ENCODE data around the gene ADRA1B. TPM values are rescaled to one million over a fixed set of nuclear protein-coding genes. Genes with fewer than 3 reads are reported as not detected.

The ADRA1B gene
- total and polyA plus RNA-seq, 8 donors: 0.18 to 9.3 (median 0.25) TPM; not detected in 3

- 82 to 92% (median 89%) methylated on average over 4 of the region's 4 CpGs for WGBS, 5 donors
- H3K36me3 ChIP-seq: no peaks in the 10 kb centered on the region
- H3K4me3 ChIP-seq: no peak overlapping the region
- no peaks in the 10 kb centered on the region for H3K9me3 ChIP-seq
- TF ChIP-seq CTCF (IDR thresholded peaks at IDR 0.05): no peak
- H3K4me1 ChIP-seq: no peaks in the 10 kb centered on the region
- H3K27me3 ChIP-seq: no peaks in the 10 kb centered on the region
- H3K27ac ChIP-seq: no peak overlapping the region
- DNase-seq: no peak
- intact Hi-C loops (cut with DNase I; ENCODE audit: low total_unique reads): no loop called here
Measured at GRCh38 chr5:159899067-159900049, 16.9 kb upstream of the ADRA1B start.

DNA sequence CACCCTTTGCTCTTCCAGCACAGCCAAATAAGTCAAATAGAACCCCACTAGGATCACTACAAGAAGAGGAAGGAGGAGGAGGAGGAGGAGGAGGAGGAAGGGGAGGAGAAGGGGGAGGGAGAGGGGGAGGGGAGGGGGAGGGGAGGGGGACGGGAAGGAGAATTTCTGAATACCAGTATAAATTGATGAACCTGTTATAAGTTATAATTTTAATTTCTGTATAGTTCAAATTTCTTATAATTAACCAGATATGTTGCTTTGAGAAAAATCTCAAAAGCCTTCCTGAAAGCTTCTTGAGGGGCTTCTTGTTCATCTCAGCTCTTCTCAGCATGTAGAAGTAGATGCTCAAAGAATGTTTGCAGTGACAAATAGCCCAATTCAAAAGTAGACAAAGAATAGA, 15.0 kb upstream of the ADRA1B start:
- H3K27ac ChIP-seq: no peak overlapping the region
- H3K4me1 ChIP-seq: no peaks in the 10 kb centered on the region
- no peak for DNase-seq
- no peak overlapping the region for H3K4me3 ChIP-seq
- intact Hi-C loops (cut with DNase I; ENCODE audit: low total_unique reads): no loop called here
- no peaks in the 10 kb centered on the region for H3K27me3 ChIP-seq
- WGBS, 5 donors: 35 to 83% (median 68%) methylated on average over 1 of the region's 1 CpG
- TF ChIP-seq EP300 (IDR thresholded peaks at IDR 0.05): no peak
- TF ChIP-seq POLR2A (IDR thresholded peaks at IDR 0.05): no peak
- TF ChIP-seq POLR2AphosphoS5 (IDR thresholded peaks at IDR 0.05): no peak
- TF ChIP-seq CTCF (IDR thresholded peaks at IDR 0.05): no peak
- no peaks in the 10 kb centered on the region for H3K36me3 ChIP-seq
- H3K9me3 ChIP-seq: no peaks in the 10 kb centered on the region

DNA sequence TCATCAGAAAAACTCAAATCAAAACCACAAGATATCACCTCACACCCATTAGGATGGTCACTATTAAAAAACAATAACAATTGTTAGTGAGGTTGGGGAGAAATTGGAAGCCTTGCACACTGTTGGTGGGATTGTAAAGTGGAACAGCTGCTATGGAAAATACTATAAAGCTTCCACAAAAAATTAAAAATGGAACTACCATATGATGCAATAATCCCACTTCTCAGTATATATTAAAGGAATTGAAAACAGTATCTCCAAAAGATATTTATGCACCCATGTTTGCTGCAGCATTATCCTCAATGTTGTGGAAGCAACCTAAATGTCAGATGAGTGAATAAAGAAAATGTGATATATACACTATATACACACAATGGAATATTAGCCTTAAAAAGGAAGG, 14.5 kb upstream of the ADRA1B start:
- Histone ChIP-seq H3K9me3 (no peaks in the 10 kb centered on the region), H3K27me3 (no peaks in the 10 kb centered on the region), H3K36me3 (no peaks in the 10 kb centered on the region), H3K27ac (no peak overlapping the region), H3K4me1 (peaks cover 0 to 1% (median 0%) of the 10 kb centered on the region in 4 donors), H3K4me3 (no peak overlapping the region)
- intact Hi-C loops (cut with DNase I; ENCODE audit: low total_unique reads): no loop called here
- DNase-seq: no peak
- TF ChIP-seq EP300 (IDR thresholded peaks at IDR 0.05): no peak
- TF ChIP-seq POLR2A (IDR thresholded peaks at IDR 0.05): no peak
- no peak for TF ChIP-seq CTCF (IDR thresholded peaks at IDR 0.05)
- TF ChIP-seq POLR2AphosphoS5 (IDR thresholded peaks at IDR 0.05): no peak

DNA sequence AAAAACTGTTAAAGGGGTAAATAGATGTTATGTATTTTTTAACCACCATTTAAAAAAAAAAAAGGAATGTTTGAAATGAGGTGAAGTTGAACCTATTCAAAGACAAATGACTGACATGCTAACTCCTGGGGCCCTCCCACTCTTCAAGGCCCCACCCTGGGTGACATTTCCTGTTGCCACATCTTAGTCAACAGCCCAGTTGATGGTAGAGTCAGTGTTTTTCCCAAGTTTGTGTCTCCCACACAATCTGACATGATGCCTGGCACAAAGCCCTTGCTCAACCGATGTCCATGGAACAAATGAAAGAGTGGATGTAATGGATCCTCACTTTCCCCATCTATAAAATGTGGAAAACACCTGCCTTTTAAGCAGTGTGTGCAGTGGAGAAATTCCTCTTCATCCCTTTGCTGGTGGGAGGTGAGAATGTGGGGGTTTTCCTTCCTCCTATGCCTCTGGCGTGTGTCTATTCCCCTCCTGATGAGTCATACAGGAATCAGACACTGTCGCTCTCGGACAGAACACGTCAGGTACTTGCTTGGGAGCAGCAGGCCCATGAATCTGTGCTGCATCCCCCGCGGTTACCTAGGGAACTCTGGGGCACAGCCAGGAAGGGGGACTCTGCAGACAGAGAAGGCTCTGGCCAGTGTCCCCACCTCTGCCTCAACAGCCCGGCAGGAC, 13.7 kb upstream of the ADRA1B start:
- DNase-seq: no peak
- intact Hi-C loops (cut with DNase I; ENCODE audit: low total_unique reads): no loop called here

More for the DNA sequence above, 13.7 kb upstream of the ADRA1B start:
- no peak for TF ChIP-seq POLR2A (IDR thresholded peaks at IDR 0.05)
- no peak for TF ChIP-seq CTCF (IDR thresholded peaks at IDR 0.05)
- no peak for TF ChIP-seq POLR2AphosphoS5 (IDR thresholded peaks at IDR 0.05)
- TF ChIP-seq EP300 (IDR thresholded peaks at IDR 0.05): no peak
- no peaks in the 10 kb centered on the region for H3K9me3 ChIP-seq
- no peaks in the 10 kb centered on the region for H3K36me3 ChIP-seq
- no peak overlapping the region for H3K27ac ChIP-seq
- no peak overlapping the region for H3K4me3 ChIP-seq
- H3K27me3 ChIP-seq: no peaks in the 10 kb centered on the region
- WGBS, 5 donors: 74 to 85% (median 79%) methylated on average over 8 of the region's 8 CpGs
- H3K4me1 ChIP-seq: peaks cover 0 to 4% (median 0%) of the 10 kb centered on the region in 4 donors

Measured in stomach (tissue), 9 donors.